Ovary (tissue), 9 donors: ENCODE results near the gene CNOT3. TPM values are rescaled to one million over a fixed set of nuclear protein-coding genes. Genes with fewer than 3 reads are reported as not detected.

Experiments
- DNase-seq, 5 donors: peaks; one replicate each; pipeline ENCODE4 v3.0.0-alpha.2; 2019 to 2020
- H3K27ac ChIP-seq, 2 donors: fragments of 200-600 bp; one replicate each; pipeline versions ENCODE4 v1.5.1 to v1.8.0; 2019 to 2022
- H3K27me3 ChIP-seq: fragments of 200-600 bp; one replicate; pipeline ENCODE4 v1.8.0; 2022
- H3K36me3 ChIP-seq: fragments of 200-600 bp; sonication (generic); one replicate; pipeline ENCODE4 v1.5.1; 2019
- H3K4me1 ChIP-seq: one replicate; pipeline ENCODE4 v1.8.1; 2013; ENCODE audit warnings: mild to moderate bottlenecking, moderate library complexity; ENCODE audit not compliant: insufficient read depth
- H3K4me3 ChIP-seq: fragments of 200-600 bp; sonication (generic); one replicate; pipeline ENCODE4 v1.5.1; 2017
- H3K9me3 ChIP-seq, 2 donors: fragments of 200-600 bp in 1 of 2; sonication (generic) in 1 of 2; one replicate each; pipeline versions ENCODE4 v1.5.1 to v1.8.1; 2013 to 2019; ENCODE audit warnings: mild to moderate bottlenecking in 1 of 2, moderate library complexity in 1 of 2
- CTCF ChIP-seq, 3 donors: fragments of 450-650 bp in 2 of 3; fragments of 200-600 bp in 1 of 3; IDR thresholded peaks; one replicate each; pipeline versions ENCODE4 v1.5.1 to v1.8.0; 2016 to 2022; ENCODE audit warnings: antibody characterized with exemption in 3 of 3, mild to moderate bottlenecking in 1 of 3
- EP300 ChIP-seq: sonication (generic); formaldehyde crosslinking; IDR thresholded peaks from one replicate; pipeline ENCODE4 v1.6.1; 2017; ENCODE audit warnings: antibody characterized with exemption
- POLR2A ChIP-seq: fragments of 450-650 bp; IDR thresholded peaks from one replicate; pipeline ENCODE4 v1.6.1; 2017; ENCODE audit warnings: antibody characterized with exemption, mild to moderate bottlenecking, moderate library complexity
- WGBS, 3 donors: extraction: QIAGEN DNeasy Blood & Tissue Kit in 1 of 3; methylation state at CpG; one replicate each; pipeline versions ENCODE4 v1.1.5 to v1.1.7; 2013 to 2017; 5-methylcytosine and 5-hydroxymethylcytosine counted together
- intact Hi-C, 4 donors: fragments of 100-400 bp; cut with DNase I; formaldehyde crosslinking; loops; one replicate each; pipeline versions ENCODE4 v1.11.0 to v1.15.1; 2022 to 2023
- polyA plus RNA-seq, 2 donors: library from polyadenylated mRNA; stranded (reverse); fragments of 200-250 nt in 1 of 2; fragments of 350-450 nt in 1 of 2; fragmentation: Illumina TruSeq in 1 of 2; extraction: RNeasy Lipid Tissue Mini Kit (QIAGEN cat#74804) in 1 of 2; gene quantifications; one replicate each; pipeline ENCODE4 v1.2.3, GENCODE V29; 2013 to 2014
- total RNA-seq, 7 donors: library from RNA; depleted of rRNA in 2 of 7; stranded (reverse); fragments of >200 nt in 2 of 7; fragmentation: NEBNext Ultra II Directional in 3 of 7; extraction: Animal tissue kit (Norgen Biotek cat#: 25700) in 3 of 7; gene quantifications; one replicate each; pipeline versions ENCODE4 v1.1.0 to v1.2.4, GENCODE V29; 2016 to 2023
- donor health status: DM: no; HTN: no; CAD: no; lungs with moderate emphysema.
- donor health status: DM: no; HTN: no; CAD: no.
- donor health status: Bipolar disorder and iron deficiency.
- donor health status: DM: yes; HTN: yes; CAD: no.
- donor health status: DM: no; HTN: no; CAD: no.
- donor health status: DM: yes; HTN: yes; CAD: no.

The CNOT3 gene
- total and polyA plus RNA-seq, 9 donors = 14.4 to 65.6 (median 41.6) TPM

GRCh38 chr19:54154603-54155345 is 17.2 kb downstream of the CNOT3 start:
- WGBS, 3 donors = 66 to 75% (median 69%) methylated on average over 18 of the region's 18 CpGs
- Histone ChIP-seq H3K9me3 (no peaks in the 10 kb centered on the region), H3K4me1 (peaks cover 2% of the 10 kb centered on the region), H3K36me3 (no peaks in the 10 kb centered on the region), H3K27me3 (no peaks in the 10 kb centered on the region), H3K27ac (no peak overlapping the region), H3K4me3 (no peak overlapping the region)
- DNase-seq = peak in 1 of 5 donors; percentile 32
- intact Hi-C loops = no loop called here
- TF ChIP-seq POLR2A = no peak
- no peak for TF ChIP-seq EP300
- no peak for TF ChIP-seq CTCF (IDR thresholded peaks at IDR 0.05)

- DNase-seq = peak in 2 of 5 donors; percentile 41 to 64
- TF ChIP-seq EP300 (no peak), CTCF (IDR thresholded peaks at IDR 0.05) (no peak), POLR2A (no peak)
- no peaks in the 10 kb centered on the region for H3K27me3 ChIP-seq
- H3K9me3 ChIP-seq = no peaks in the 10 kb centered on the region
- intact Hi-C loops = no loop called here
- WGBS, 3 donors = 39 to 50% (median 42%) methylated on average over 19 of the region's 19 CpGs
- H3K4me1 ChIP-seq = peaks cover 2% of the 10 kb centered on the region
- no peak overlapping the region for H3K4me3 ChIP-seq
- H3K36me3 ChIP-seq = no peaks in the 10 kb centered on the region
- no peak overlapping the region for H3K27ac ChIP-seq
These were observed 18.1 kb downstream of the CNOT3 start for GRCh38 chr19:54155694-54156093.

- no peaks in the 10 kb centered on the region for H3K9me3 ChIP-seq
- H3K27ac ChIP-seq = no peak overlapping the region
- H3K4me3 ChIP-seq = no peak overlapping the region
- H3K27me3 ChIP-seq = no peaks in the 10 kb centered on the region
- WGBS, 3 donors = 66 to 70% (median 69%) methylated on average over 11 of the region's 11 CpGs
- intact Hi-C loops = no loop called here
- DNase-seq = no peak
- H3K4me1 ChIP-seq = peaks cover 2% of the 10 kb centered on the region
- no peak for TF ChIP-seq EP300
- TF ChIP-seq CTCF (IDR thresholded peaks at IDR 0.05) = no peak
- TF ChIP-seq POLR2A = no peak
- no peaks in the 10 kb centered on the region for H3K36me3 ChIP-seq
These were observed 18.9 kb downstream of the CNOT3 start for GRCh38 chr19:54156490-54156889.

GRCh38 chr19:54156953-54157352 is 19.4 kb downstream of the CNOT3 start:
- no peak for TF ChIP-seq EP300
- TF ChIP-seq POLR2A = no peak
- no peak for TF ChIP-seq CTCF (IDR thresholded peaks at IDR 0.05)
- intact Hi-C loops = no loop called here
- no peaks in the 10 kb centered on the region for H3K27me3 ChIP-seq
- H3K4me1 ChIP-seq = peaks cover 4% of the 10 kb centered on the region
- DNase-seq = no peak
- H3K27ac ChIP-seq = no peak overlapping the region
- no peaks in the 10 kb centered on the region for H3K9me3 ChIP-seq
- H3K4me3 ChIP-seq = no peak overlapping the region
- 92 to 96% (median 93%) methylated on average over 3 of the region's 3 CpGs for WGBS, 3 donors
- no peaks in the 10 kb centered on the region for H3K36me3 ChIP-seq
